Ovary (tissue), 9 donors: Measurements from ENCODE around the gene AGO3. TPM values are rescaled to one million over a fixed set of nuclear protein-coding genes. Genes with fewer than 3 reads are reported as not detected.
A peak's percentile ranks its signal among the peaks of the same experiment; 100 is the strongest.

Experiments
- DNase-seq, 5 donors: peaks; one replicate each; pipeline ENCODE4 v3.0.0-alpha.2; 2019 to 2020
- H3K27ac ChIP-seq, 2 donors: fragments of 200-600 bp; one replicate each; pipeline versions ENCODE4 v1.5.1 to v1.8.0; 2019 to 2022
- H3K27me3 ChIP-seq: fragments of 200-600 bp; one replicate; pipeline ENCODE4 v1.8.0; 2022
- H3K36me3 ChIP-seq: fragments of 200-600 bp; sonication (generic); one replicate; pipeline ENCODE4 v1.5.1; 2019
- H3K4me1 ChIP-seq: one replicate; pipeline ENCODE4 v1.8.1; 2013; ENCODE audit warnings: mild to moderate bottlenecking, moderate library complexity; ENCODE audit not compliant: insufficient read depth
- H3K4me3 ChIP-seq: fragments of 200-600 bp; sonication (generic); one replicate; pipeline ENCODE4 v1.5.1; 2017
- H3K9me3 ChIP-seq, 2 donors: fragments of 200-600 bp in 1 of 2; sonication (generic) in 1 of 2; one replicate each; pipeline versions ENCODE4 v1.5.1 to v1.8.1; 2013 to 2019; ENCODE audit warnings: mild to moderate bottlenecking in 1 of 2, moderate library complexity in 1 of 2
- CTCF ChIP-seq, 3 donors: fragments of 450-650 bp in 2 of 3; fragments of 200-600 bp in 1 of 3; IDR thresholded peaks; one replicate each; pipeline versions ENCODE4 v1.5.1 to v1.8.0; 2016 to 2022; ENCODE audit warnings: antibody characterized with exemption in 3 of 3, mild to moderate bottlenecking in 1 of 3
- EP300 ChIP-seq: sonication (generic); formaldehyde crosslinking; IDR thresholded peaks from one replicate; pipeline ENCODE4 v1.6.1; 2017; ENCODE audit warnings: antibody characterized with exemption
- POLR2A ChIP-seq: fragments of 450-650 bp; IDR thresholded peaks from one replicate; pipeline ENCODE4 v1.6.1; 2017; ENCODE audit warnings: antibody characterized with exemption, mild to moderate bottlenecking, moderate library complexity
- WGBS, 3 donors: extraction: QIAGEN DNeasy Blood & Tissue Kit in 1 of 3; methylation state at CpG; one replicate each; pipeline versions ENCODE4 v1.1.5 to v1.1.7; 2013 to 2017; 5-methylcytosine and 5-hydroxymethylcytosine counted together
- intact Hi-C, 4 donors: fragments of 100-400 bp; cut with DNase I; formaldehyde crosslinking; loops; one replicate each; pipeline versions ENCODE4 v1.11.0 to v1.15.1; 2022 to 2023
- polyA plus RNA-seq, 2 donors: library from polyadenylated mRNA; stranded (reverse); fragments of 200-250 nt in 1 of 2; fragments of 350-450 nt in 1 of 2; fragmentation: Illumina TruSeq in 1 of 2; extraction: RNeasy Lipid Tissue Mini Kit (QIAGEN cat#74804) in 1 of 2; gene quantifications; one replicate each; pipeline ENCODE4 v1.2.3, GENCODE V29; 2013 to 2014
- total RNA-seq, 7 donors: library from RNA; depleted of rRNA in 2 of 7; stranded (reverse); fragments of >200 nt in 2 of 7; fragmentation: NEBNext Ultra II Directional in 3 of 7; extraction: Animal tissue kit (Norgen Biotek cat#: 25700) in 3 of 7; gene quantifications; one replicate each; pipeline versions ENCODE4 v1.1.0 to v1.2.4, GENCODE V29; 2016 to 2023
- donor health status: DM: no; HTN: no; CAD: no; lungs with moderate emphysema.
- donor health status: DM: no; HTN: no; CAD: no.
- donor health status: Bipolar disorder and iron deficiency.
- donor health status: DM: yes; HTN: yes; CAD: no.
- donor health status: DM: no; HTN: no; CAD: no.
- donor health status: DM: yes; HTN: yes; CAD: no.

Gene AGO3
- total and polyA plus RNA-seq, 9 donors = 3.8 to 44.1 (median 30.7) TPM

- no peaks in the 10 kb centered on the region for H3K27me3 ChIP-seq
- 89 to 91% (median 91%) methylated on average over 1 of the region's 1 CpG for WGBS, 3 donors
- DNase-seq = no peak
- no peaks in the 10 kb centered on the region for H3K4me1 ChIP-seq
- H3K36me3 ChIP-seq = no peaks in the 10 kb centered on the region
- TF ChIP-seq POLR2A (no peak), EP300 (no peak)
- no peak overlapping the region for H3K4me3 ChIP-seq
- intact Hi-C loops = no loop called here
- no peak overlapping the region for H3K27ac ChIP-seq
- H3K9me3 ChIP-seq = no peaks in the 10 kb centered on the region
Measured at GRCh38 chr1:35924838-35925237, 6.1 kb upstream of the AGO3 start.

DNA sequence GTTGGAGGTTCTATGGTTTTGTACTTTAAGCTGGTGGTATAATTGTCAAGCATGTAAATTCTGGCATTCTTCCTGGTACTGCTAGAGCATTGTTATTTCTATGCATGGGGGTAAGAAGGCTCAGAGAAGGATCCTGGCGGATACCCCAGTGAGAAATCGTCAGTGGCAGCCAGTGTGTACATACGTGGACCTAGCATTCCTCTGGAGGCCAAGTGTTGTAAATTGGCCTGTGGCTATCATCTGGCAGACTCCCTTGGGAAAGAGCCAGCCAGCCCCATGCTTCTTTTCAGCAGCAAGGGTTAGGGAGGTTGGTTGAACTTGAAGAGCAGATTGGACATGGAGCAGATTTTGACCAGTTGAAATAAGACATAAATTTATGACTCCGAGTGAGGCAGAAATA lies 5.2 kb upstream of the AGO3 start:
- Histone ChIP-seq H3K9me3 (no peaks in the 10 kb centered on the region), H3K4me3 (no peak overlapping the region), H3K27me3 (no peaks in the 10 kb centered on the region), H3K36me3 (no peaks in the 10 kb centered on the region), H3K4me1 (no peaks in the 10 kb centered on the region), H3K27ac (no peak overlapping the region)
- WGBS, 3 donors = 10 to 20% (median 19%) methylated on average over 4 of the region's 4 CpGs
- no peak for TF ChIP-seq CTCF (IDR thresholded peaks at IDR 0.05)
- no peak for TF ChIP-seq EP300
- no peak for TF ChIP-seq POLR2A
- intact Hi-C loops = no loop called here
- peak in 4 of 5 donors; percentile 22 to 45 (median 34) for DNase-seq

GRCh38 chr1:35927472-35927871 lies 3.4 kb upstream of the AGO3 start:
- Histone ChIP-seq H3K4me1 (no peaks in the 10 kb centered on the region), H3K27ac (no peak overlapping the region), H3K27me3 (no peaks in the 10 kb centered on the region), H3K4me3 (no peak overlapping the region), H3K9me3 (no peaks in the 10 kb centered on the region), H3K36me3 (no peaks in the 10 kb centered on the region)
- no peak for TF ChIP-seq EP300
- TF ChIP-seq POLR2A = no peak
- no peak for TF ChIP-seq CTCF (IDR thresholded peaks at IDR 0.05)
- WGBS, 3 donors = 55 to 60% (median 58%) methylated on average over 3 of the region's 3 CpGs
- intact Hi-C loops = no loop called here
- DNase-seq = no peak

GRCh38 chr1:35929730-35930592 lies 944 bp upstream of the AGO3 start:
- no peaks in the 10 kb centered on the region for H3K4me1 ChIP-seq
- H3K27ac ChIP-seq = peak overlapping the region; percentile 94 to 99
- intact Hi-C loops = no loop called here
- H3K9me3 ChIP-seq = no peaks in the 10 kb centered on the region
- H3K4me3 ChIP-seq = peak overlapping the region; percentile 82
- no peaks in the 10 kb centered on the region for H3K36me3 ChIP-seq
- no peak for TF ChIP-seq EP300
- no peak for TF ChIP-seq CTCF (IDR thresholded peaks at IDR 0.05)
- no peak for TF ChIP-seq POLR2A
- WGBS, 3 donors = 0 to 1% (median 1%) methylated on average over 15 of the region's 15 CpGs
- H3K27me3 ChIP-seq = no peaks in the 10 kb centered on the region
- DNase-seq = peak; percentile 51 to 68 (median 58)
